ENCODE data around the gene AKT2. TPM values are rescaled to one million over a fixed set of nuclear protein-coding genes. Genes with fewer than 3 reads are reported as not detected.

Gene AKT2
- total RNA-seq, 1 experiment from 2014 or later, result 150 TPM

GRCh38 chr19:40294560-40294959 is 9.4 kb upstream of the AKT2 start:
- H3K4me1 ChIP-seq (ENCODE audit: insufficient read depth, low read length), result peaks cover 5% of the 10 kb centered on the region; the same call in 1 of the 2 replicates
- H3K4me2 ChIP-seq (ENCODE audit: insufficient read depth, insufficient read length, low read length), result no peak overlapping the region
- Mint-ChIP-seq H3K9me3 (no peaks in the 10 kb centered on the region), H3K4me3 (no peak overlapping the region), H3K27me3 (ENCODE audit: low read depth) (no peaks in the 10 kb centered on the region), H3K27ac (no peak overlapping the region), H3K36me3 (ENCODE audit: insufficient read depth in 1 of 3, low read depth in 3 of 3) (no peaks in the 10 kb centered on the region), H3K4me1 (peaks cover 7% of the 10 kb centered on the region in 2 experiments)
- no peak overlapping the region for H3K56ac ChIP-seq (ENCODE audit: insufficient read length, low read depth, low read length)
- H3K27me3 ChIP-seq (ENCODE audit: insufficient read depth, low read length), result no peaks in the 10 kb centered on the region
- no peak overlapping the region for H3K9ac ChIP-seq (ENCODE audit: extremely low read depth, insufficient read length, low read length)
- no peak overlapping the region for H4K5ac ChIP-seq (ENCODE audit: insufficient read length, low read depth, low read length)
- no peaks in the 10 kb centered on the region for H3K9me3 ChIP-seq (ENCODE audit: control insufficient read depth, low read depth, low read length)
- no peak overlapping the region for H4K8ac ChIP-seq (replicated peaks; ENCODE audit: insufficient read length, low read depth, low read length)
- no peak overlapping the region for H3K23ac ChIP-seq (ENCODE audit: insufficient read length, low read depth, low read length)
- no peaks in the 10 kb centered on the region for H3K23me2 ChIP-seq (ENCODE audit: insufficient read length, low read depth, low read length, poor library complexity, severe bottlenecking)
- no peak overlapping the region for H2BK120ac ChIP-seq (ENCODE audit: low read depth, low read length, poor library complexity, severe bottlenecking)
- H4K20me1 ChIP-seq (ENCODE audit: control insufficient read depth, insufficient read depth, insufficient read length), result no peaks in the 10 kb centered on the region
- no peak overlapping the region for H2BK15ac ChIP-seq (ENCODE audit: low read depth, low read length)
- H3K79me1 ChIP-seq (ENCODE audit: insufficient read depth, low read depth, low read length, poor library complexity, severe bottlenecking), result no peaks in the 10 kb centered on the region
- H2AK5ac ChIP-seq (ENCODE audit: insufficient read length, low read length), result no peak overlapping the region
- H4K91ac ChIP-seq (ENCODE audit: insufficient read length, low read depth, low read length), result no peak overlapping the region
- H3K18ac ChIP-seq (ENCODE audit: insufficient read length, low read depth, low read length), result no peak overlapping the region
- no peak for TF ChIP-seq CTCF (conservative IDR thresholded peaks at IDR 0.05)
- no peak overlapping the region for H3T11ph ChIP-seq (ENCODE audit: low read length)
- H2BK12ac ChIP-seq (ENCODE audit: insufficient read length, low read depth, low read length), result no peak overlapping the region
- H2BK5ac ChIP-seq (ENCODE audit: insufficient read length, low read length), result no peak overlapping the region
- no peak for DNase-seq
- no CpG with 5 or more reads among the region's 6 CpGs for WGBS (ENCODE audit: extremely low coverage, insufficient read length, low lambda C conversion rate)
- no peak overlapping the region for H3K27ac ChIP-seq (ENCODE audit: insufficient read length, low read depth, low read length)
- no peak overlapping the region for H3K4ac ChIP-seq (ENCODE audit: low read depth, low read length)
- no peaks in the 10 kb centered on the region for H3K79me2 ChIP-seq (ENCODE audit: insufficient read depth, low read length)
- H2AFZ ChIP-seq (ENCODE audit: low read length), result no peak overlapping the region
- H2BK20ac ChIP-seq (ENCODE audit: low read depth, low read length, poor library complexity, severe bottlenecking), result no peak overlapping the region
- H3K14ac ChIP-seq (ENCODE audit: insufficient read depth, low read length), result no peak overlapping the region
